ENCODE data around the gene SPSB4. TPM values are rescaled to one million over a fixed set of nuclear protein-coding genes. Genes with fewer than 3 reads are reported as not detected.

The SPSB4 gene
- total and polyA plus RNA-seq, 12 donors, result 2.1 to 8.7 (median 3.8) TPM

- Histone ChIP-seq H3K27ac (no peak overlapping the region), H3K4me3 (no peak overlapping the region), H3K9me3 (no peaks in the 10 kb centered on the region), H3K36me3 (no peaks in the 10 kb centered on the region), H3K27me3 (no peaks in the 10 kb centered on the region), H3K4me1 (peaks cover 0 to 37% (median 9%) of the 10 kb centered on the region in 9 donors)
- intact Hi-C loops (cut with DNase I), result no loop called here
- DNase-seq (no peak), ATAC-seq (peak in 2 of 8 donors; percentile 22 to 51)
- no peak for TF ChIP-seq CTCF (IDR thresholded peaks at IDR 0.05)
- WGBS, 2 donors, result 69 to 70% methylated on average over 8 of the region's 8 CpGs
Measured at GRCh38 chr3:141067206-141067974, 16.2 kb downstream of the SPSB4 start.

DNA sequence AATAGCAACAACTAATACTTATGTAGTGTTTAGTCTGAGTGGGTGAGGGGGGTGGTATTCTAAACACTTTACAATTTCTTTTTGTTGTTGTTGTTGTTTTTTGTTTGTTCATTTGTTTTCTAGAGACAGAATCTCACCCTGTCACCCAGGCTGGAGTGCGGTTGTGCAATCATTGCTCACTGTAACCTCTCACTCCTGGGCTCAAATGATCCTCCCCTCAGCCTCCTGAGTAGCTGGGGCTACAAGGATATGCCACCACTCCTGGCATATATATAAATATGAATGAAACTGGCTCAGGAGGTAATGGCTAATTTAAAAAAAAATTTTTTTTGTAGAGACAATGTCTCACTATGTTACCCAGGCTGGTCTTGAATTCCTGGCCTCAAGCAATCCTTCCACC, 19.1 kb downstream of the SPSB4 start:
- Histone ChIP-seq H3K4me3 (no peak overlapping the region), H3K27ac (no peak overlapping the region), H3K4me1 (peaks cover 0 to 17% (median 4%) of the 10 kb centered on the region in 9 donors), H3K27me3 (no peaks in the 10 kb centered on the region), H3K9me3 (no peaks in the 10 kb centered on the region), H3K36me3 (no peaks in the 10 kb centered on the region)
- TF ChIP-seq CTCF (IDR thresholded peaks at IDR 0.05), result no peak
- no peak for ATAC-seq
- intact Hi-C loops (cut with DNase I), result no loop called here
- WGBS, 2 donors, result 90 to 95% methylated on average over 1 of the region's 1 CpG
- DNase-seq, result no peak

- no peak for ATAC-seq
- intact Hi-C loops (cut with DNase I), result no loop called here
- Histone ChIP-seq H3K36me3 (no peaks in the 10 kb centered on the region), H3K4me1 (peaks cover 0 to 14% (median under 1%) of the 10 kb centered on the region in 9 donors), H3K27me3 (no peaks in the 10 kb centered on the region), H3K27ac (no peak overlapping the region), H3K4me3 (no peak overlapping the region), H3K9me3 (no peaks in the 10 kb centered on the region)
- WGBS, 2 donors, result 64 to 73% methylated on average over 13 of the region's 13 CpGs
- no peak for DNase-seq
- no peak for TF ChIP-seq CTCF (IDR thresholded peaks at IDR 0.05)
Measured at GRCh38 chr3:141070727-141071357, 19.7 kb downstream of the SPSB4 start.

GRCh38 chr3:141071681-141072260, 20.6 kb downstream of the SPSB4 start:
- Histone ChIP-seq H3K9me3 (no peaks in the 10 kb centered on the region), H3K36me3 (no peaks in the 10 kb centered on the region), H3K4me3 (no peak overlapping the region), H3K27ac (no peak overlapping the region), H3K27me3 (no peaks in the 10 kb centered on the region), H3K4me1 (peaks cover 0 to 22% (median 10%) of the 10 kb centered on the region in 9 donors)
- WGBS, 2 donors, result 70 to 73% methylated on average over 12 of the region's 12 CpGs
- DNase-seq, result no peak
- intact Hi-C loops (cut with DNase I), result no loop called here
- ATAC-seq, result peak in 1 of 8 donors; percentile 20
- TF ChIP-seq CTCF (IDR thresholded peaks at IDR 0.05), result no peak

Data from heart right ventricle (tissue), 16 donors.